ENCODE results near the gene ANKRD37.

ANKRD37 gene

GRCh38 chr4:185396724-185397385, at the start of gene ANKRD37:
Gene ANKRD37, plus strand, starts transcription at chr4:185396841. Its CDS starts 83 bp downstream, at chr4:185396924.
- TF ChIP-seq CTCF (IDR thresholded peaks at IDR 0.05; ENCODE audit: insufficient read depth, low read length, poor library complexity, severe bottlenecking) = no peak
- Histone ChIP-seq H3K9me2 (replicated peaks; ENCODE audit: insufficient read depth, low read length) (no peaks in the 10 kb centered on the region), H3K27ac (ENCODE audit: low read depth, low read length) (peak within 1 kb of the TSS; percentile 64), H3K9ac (ENCODE audit: low read length) (peak within 1 kb of the TSS; percentile 84), H3K9me3 (ENCODE audit: insufficient read depth, low read length) (no peaks in the 10 kb centered on the region), H3K79me2 (ENCODE audit: insufficient read depth, low read length) (no peaks in the 10 kb centered on the region), H3K36me3 (ENCODE audit: low read length) (peaks cover 17% of the 10 kb centered on the region), H3F3A (ENCODE audit: insufficient read depth) (peaks cover 31% of the 10 kb centered on the region), H3K4me2 (ENCODE audit: low read depth, low read length, poor library complexity, severe bottlenecking) (peak within 1 kb of the TSS; percentile 95), H2AFZ (ENCODE audit: low read depth, low read length, severe bottlenecking) (peak within 1 kb of the TSS; percentile 77), H3K27me3 (ENCODE audit: low read length) (no peaks in the 10 kb centered on the region), H4K20me1 (ENCODE audit: low read depth, low read length) (no peaks in the 10 kb centered on the region), H3K4me3 (ENCODE audit: insufficient read depth, low read length, poor library complexity, severe bottlenecking) (peak within 1 kb of the TSS; percentile 77)

- no peak for TF ChIP-seq EZH2phosphoT487 (conservative IDR thresholded peaks at IDR 0.05; ENCODE audit: low read length)
- TF ChIP-seq CTCF (IDR thresholded peaks at IDR 0.05; ENCODE audit: insufficient read depth, low read length, poor library complexity, severe bottlenecking) = no peak
- H3K36me3 ChIP-seq (ENCODE audit: low read length) = peaks cover 5% of the 10 kb centered on the region; the same call in 1 of the 2 replicates
Measured at GRCh38 chr4:185346975-185347601, 49.6 kb upstream of the ANKRD37 start.

GRCh38 chr4:185351691-185352090, 45.0 kb upstream of the ANKRD37 start:
- Histone ChIP-seq H3K27me3 (ENCODE audit: low read length) (no peaks in the 10 kb centered on the region), H3K9me3 (ENCODE audit: insufficient read depth, low read length) (no peaks in the 10 kb centered on the region), H3K4me2 (ENCODE audit: low read depth, low read length, poor library complexity, severe bottlenecking) (no peak overlapping the region), H2AFZ (ENCODE audit: low read depth, low read length, severe bottlenecking) (no peak overlapping the region), H3K36me3 (ENCODE audit: low read length) (peaks cover 5% of the 10 kb centered on the region; the same call in 1 of the 2 replicates), H3K9ac (ENCODE audit: low read length) (no peak overlapping the region), H3F3A (ENCODE audit: insufficient read depth) (no peaks in the 10 kb centered on the region), H3K4me3 (ENCODE audit: insufficient read depth, low read length, poor library complexity, severe bottlenecking) (no peak overlapping the region), H3K27ac (ENCODE audit: low read depth, low read length) (no peak overlapping the region), H4K20me1 (ENCODE audit: low read depth, low read length) (no peaks in the 10 kb centered on the region), H3K79me2 (ENCODE audit: insufficient read depth, low read length) (no peaks in the 10 kb centered on the region), H3K9me2 (replicated peaks; ENCODE audit: insufficient read depth, low read length) (no peaks in the 10 kb centered on the region)
- no peak for TF ChIP-seq CTCF (IDR thresholded peaks at IDR 0.05; ENCODE audit: insufficient read depth, low read length, poor library complexity, severe bottlenecking)
- TF ChIP-seq EZH2phosphoT487 (conservative IDR thresholded peaks at IDR 0.05; ENCODE audit: low read length) = no peak

More at GRCh38 chr4:185346975-185347601, 49.6 kb upstream of the ANKRD37 start:
- no peak overlapping the region for H2AFZ ChIP-seq (ENCODE audit: low read depth, low read length, severe bottlenecking)
- H3K9ac ChIP-seq (ENCODE audit: low read length) = no peak overlapping the region
- no peaks in the 10 kb centered on the region for H3K79me2 ChIP-seq (ENCODE audit: insufficient read depth, low read length)
- no peaks in the 10 kb centered on the region for H4K20me1 ChIP-seq (ENCODE audit: low read depth, low read length)
- no peak overlapping the region for H3K4me2 ChIP-seq (ENCODE audit: low read depth, low read length, poor library complexity, severe bottlenecking)
- no peaks in the 10 kb centered on the region for H3K9me2 ChIP-seq (replicated peaks; ENCODE audit: insufficient read depth, low read length)
- H3K4me3 ChIP-seq (ENCODE audit: insufficient read depth, low read length, poor library complexity, severe bottlenecking) = no peak overlapping the region
- no peaks in the 10 kb centered on the region for H3K27me3 ChIP-seq (ENCODE audit: low read length)
- H3K27ac ChIP-seq (ENCODE audit: low read depth, low read length) = no peak overlapping the region
- no peaks in the 10 kb centered on the region for H3K9me3 ChIP-seq (ENCODE audit: insufficient read depth, low read length)
- no peaks in the 10 kb centered on the region for H3F3A ChIP-seq (ENCODE audit: insufficient read depth)
